Thymus (tissue), 11 donors: ENCODE data around the gene MSL3. TPM values are rescaled to one million over a fixed set of nuclear protein-coding genes. Genes with fewer than 3 reads are reported as not detected.

Source experiments
- DNase-seq, 9 donors: peaks; one replicate each; pipeline ENCODE4 v3.0.0-alpha.2; 2013; ENCODE audit warnings: low spot score in 9 of 9, low read depth in 6 of 9, missing footprints in 1 of 9
- H3K27ac ChIP-seq, 2 donors: one replicate each; pipeline ENCODE4 v1.5.1; 2013; ENCODE audit warnings: control low read depth in 1 of 2, low read depth in 1 of 2, low read length in 1 of 2, mild to moderate bottlenecking in 1 of 2, moderate library complexity in 1 of 2
- H3K27me3 ChIP-seq, 2 donors: one replicate each; pipeline ENCODE4 v1.5.1; 2013; ENCODE audit warnings: low read length in 1 of 2; ENCODE audit not compliant: control insufficient read depth in 2 of 2, insufficient read depth in 1 of 2
- H3K36me3 ChIP-seq, 2 donors: one replicate each; pipeline ENCODE4 v1.5.1; 2013; ENCODE audit warnings: low read length in 1 of 2, mild to moderate bottlenecking in 1 of 2, moderate library complexity in 1 of 2; ENCODE audit not compliant: control insufficient read depth in 2 of 2, insufficient read depth in 2 of 2
- H3K4me1 ChIP-seq, 2 donors: one replicate each; pipeline ENCODE4 v1.5.1; 2013; ENCODE audit warnings: low read length in 2 of 2; ENCODE audit not compliant: control insufficient read depth in 2 of 2, insufficient read depth in 2 of 2
- H3K4me3 ChIP-seq, 2 donors: one replicate each; pipeline ENCODE4 v1.5.1; 2013; ENCODE audit warnings: low read length in 2 of 2, control low read depth in 1 of 2, mild to moderate bottlenecking in 1 of 2
- H3K9me3 ChIP-seq, 2 donors: one replicate each; pipeline ENCODE4 v1.5.1; 2013; ENCODE audit warnings: low read length in 1 of 2, mild to moderate bottlenecking in 1 of 2; ENCODE audit not compliant: control insufficient read depth in 2 of 2, insufficient read depth in 1 of 2
- WGBS: extraction: QIAGEN DNeasy Blood & Tissue Kit; methylation state at CpG from one replicate; pipeline ENCODE4 v1.1.7; 2013; 5-methylcytosine and 5-hydroxymethylcytosine counted together
- polyA plus RNA-seq: library from polyadenylated mRNA; stranded (reverse); fragments of 200-250 nt; gene quantifications from one replicate; pipeline ENCODE4 v1.2.3, GENCODE V29; 2013
- total RNA-seq: library from RNA; stranded (reverse); fragments of 120-200 nt; gene quantifications from one replicate; pipeline ENCODE4 v1.2.4, GENCODE V29; 2013
- donor health status: healthy.

MSL3 gene
- total and polyA plus RNA-seq, 2 donors, result 59.3 to 194 TPM

DNA sequence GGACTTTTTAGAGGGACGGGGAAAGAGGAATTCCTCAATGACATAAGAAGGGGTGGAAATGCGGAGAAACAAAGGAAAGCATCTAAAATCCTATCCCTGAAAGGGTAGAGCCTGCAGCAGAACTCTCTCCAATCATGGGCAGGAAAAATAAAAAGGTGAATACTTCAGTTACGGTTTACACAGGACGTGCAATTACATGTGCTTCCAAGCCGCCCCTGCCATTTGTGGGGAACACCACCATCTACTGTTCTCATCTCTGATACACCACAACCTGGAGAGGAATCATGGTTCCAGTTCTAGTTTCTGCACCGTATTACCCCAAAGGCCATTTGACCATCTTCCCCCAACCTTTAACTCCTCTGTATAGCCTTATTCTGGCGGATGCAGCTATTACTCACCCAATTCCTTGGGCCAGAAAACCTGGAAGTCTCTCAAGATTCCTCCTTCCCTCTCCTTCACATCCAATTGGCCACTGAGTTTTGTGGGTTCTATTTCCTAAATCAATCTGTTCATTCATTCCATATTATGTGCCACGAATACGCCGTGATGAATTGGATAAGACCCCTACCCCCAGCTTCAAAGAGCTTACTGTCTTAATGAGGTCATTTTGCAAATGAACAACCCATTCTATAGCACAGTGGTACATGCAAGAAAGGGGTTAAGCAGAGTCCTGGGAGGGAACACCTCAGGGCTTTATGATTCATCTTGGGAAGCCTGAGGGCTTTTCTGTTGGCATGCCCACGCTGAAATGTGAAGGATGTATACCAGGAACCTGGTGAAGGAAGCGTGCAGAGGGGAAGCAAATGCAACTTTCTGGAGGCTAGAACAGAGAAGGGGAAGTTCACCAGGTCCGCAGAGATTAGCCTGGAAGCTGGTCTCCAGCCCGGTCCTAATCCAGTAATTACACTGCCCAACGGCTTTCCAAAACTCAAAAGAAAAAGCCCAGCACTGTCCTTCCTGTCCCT, 1.4 kb upstream of the MSL3 start:
- DNase-seq, result no peak
- peaks cover 0 to 4% of the 10 kb centered on the region in 2 donors for H3K36me3 ChIP-seq
- peak overlapping the region in 1 of 2 donors; percentile 73 for H3K4me3 ChIP-seq
- H3K9me3 ChIP-seq, result no peaks in the 10 kb centered on the region
- no peaks in the 10 kb centered on the region for H3K4me1 ChIP-seq
- H3K27ac ChIP-seq, result no peak overlapping the region
- WGBS, result 68% methylated on average over 15 of the region's 15 CpGs
- peaks cover 2 to 23% of the 10 kb centered on the region in 2 donors for H3K27me3 ChIP-seq

DNA sequence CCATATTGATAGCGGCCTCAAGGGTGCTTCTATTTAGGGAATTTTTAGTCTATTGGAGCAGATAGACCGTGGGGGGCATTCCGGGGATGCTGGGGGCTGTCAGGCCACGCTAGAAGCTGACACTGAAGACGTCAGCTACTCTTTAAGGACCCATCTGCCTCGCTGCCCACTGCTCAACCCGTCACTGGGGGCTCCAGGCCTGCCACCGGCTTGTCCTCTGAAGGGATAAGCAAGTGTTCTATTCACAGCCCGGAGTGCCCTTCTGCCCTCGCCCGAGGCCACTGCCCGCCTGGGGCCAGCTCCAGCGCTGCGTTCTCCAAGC, 679 bp upstream of the MSL3 start:
- no peaks in the 10 kb centered on the region for H3K9me3 ChIP-seq
- H3K36me3 ChIP-seq, result peaks cover 0 to 10% of the 10 kb centered on the region in 2 donors
- peaks cover 2 to 23% of the 10 kb centered on the region in 2 donors for H3K27me3 ChIP-seq
- no peak for DNase-seq
- H3K27ac ChIP-seq, result peak overlapping the region in 1 of 2 donors; percentile 6
- no peaks in the 10 kb centered on the region for H3K4me1 ChIP-seq
- peak overlapping the region; percentile 33 to 73 for H3K4me3 ChIP-seq
- 8% methylated on average over 14 of the region's 14 CpGs for WGBS

DNA sequence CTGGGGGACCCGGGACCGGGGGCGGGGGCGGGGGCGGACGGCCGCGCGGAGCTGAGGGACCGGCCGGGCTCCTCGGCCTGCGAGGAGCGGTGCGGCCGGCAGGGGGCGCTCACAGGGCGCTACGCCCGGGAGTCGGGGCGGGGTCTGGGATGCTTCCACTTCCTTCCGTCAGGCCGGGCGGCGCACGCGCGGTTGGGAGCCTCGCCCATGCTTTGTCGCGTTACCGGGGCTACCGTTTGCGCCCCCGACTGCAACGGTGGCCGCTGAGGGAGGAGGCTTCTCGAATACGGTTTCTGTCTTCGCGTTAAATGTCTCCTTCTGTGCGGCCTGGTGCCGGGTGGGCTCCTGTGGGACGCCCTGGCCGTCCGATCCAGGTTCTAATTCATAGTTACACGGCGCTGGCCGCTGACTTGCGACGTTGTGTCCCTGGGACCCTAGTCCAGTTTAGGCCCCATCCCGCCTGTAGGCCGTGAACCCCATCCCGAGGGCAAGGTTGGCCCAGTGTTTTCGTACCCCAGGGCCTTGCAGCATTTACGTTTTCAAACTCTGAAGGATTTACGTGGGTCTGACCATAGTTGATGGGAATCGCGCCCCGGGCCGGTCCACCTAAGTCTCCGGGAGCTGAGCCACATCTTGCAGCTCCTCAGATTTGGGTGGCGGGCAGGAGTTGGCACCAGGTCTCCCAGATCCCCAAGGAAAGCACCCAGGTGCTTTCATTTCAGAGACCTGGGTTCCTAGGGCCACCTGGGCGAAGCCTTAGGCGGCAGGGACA, 549 bp downstream of the MSL3 start:
- no peaks in the 10 kb centered on the region for H3K9me3 ChIP-seq
- H3K4me3 ChIP-seq, result peak overlapping the region; percentile 62 to 73
- peaks cover 2 to 23% of the 10 kb centered on the region in 2 donors for H3K27me3 ChIP-seq
- under 1% methylated on average over 64 of the region's 66 CpGs for WGBS
- peak overlapping the region; percentile 91 to 95 for H3K27ac ChIP-seq
- no peaks in the 10 kb centered on the region for H3K4me1 ChIP-seq
- peaks cover 7 to 15% of the 10 kb centered on the region in 2 donors for H3K36me3 ChIP-seq
- DNase-seq, result peak in 8 of 9 donors; percentile 49 to 88 (median 70)

- H3K4me3 ChIP-seq, result peak overlapping the region; percentile 62 to 73
- no peaks in the 10 kb centered on the region for H3K4me1 ChIP-seq
- DNase-seq, result peak in 1 of 9 donors; percentile 4
- under 1% methylated on average over 7 of the region's 7 CpGs for WGBS
- peaks cover 2 to 21% of the 10 kb centered on the region in 2 donors for H3K27me3 ChIP-seq
- H3K27ac ChIP-seq, result peak overlapping the region; percentile 91 to 95
- peaks cover 11 to 21% of the 10 kb centered on the region in 2 donors for H3K36me3 ChIP-seq
- no peaks in the 10 kb centered on the region for H3K9me3 ChIP-seq
Measured at GRCh38 chrX:11759172-11759460, 1.1 kb downstream of the MSL3 start.

GRCh38 chrX:11759461-11760311, 1.6 kb downstream of the MSL3 start:
- DNase-seq, result peak; percentile 48 to 92 (median 77)
- H3K27me3 ChIP-seq, result peaks cover 2 to 21% of the 10 kb centered on the region in 2 donors
- H3K27ac ChIP-seq, result peak overlapping the region; percentile 91 to 95
- H3K9me3 ChIP-seq, result no peaks in the 10 kb centered on the region
- H3K4me1 ChIP-seq, result no peaks in the 10 kb centered on the region
- H3K4me3 ChIP-seq, result peak overlapping the region; percentile 62 to 73
- WGBS, result under 1% methylated on average over 13 of the region's 13 CpGs
- peaks cover 14 to 26% of the 10 kb centered on the region in 2 donors for H3K36me3 ChIP-seq

GRCh38 chrX:11760958-11761357, 2.9 kb downstream of the MSL3 start:
- peaks cover 26 to 39% of the 10 kb centered on the region in 2 donors for H3K36me3 ChIP-seq

DNA sequence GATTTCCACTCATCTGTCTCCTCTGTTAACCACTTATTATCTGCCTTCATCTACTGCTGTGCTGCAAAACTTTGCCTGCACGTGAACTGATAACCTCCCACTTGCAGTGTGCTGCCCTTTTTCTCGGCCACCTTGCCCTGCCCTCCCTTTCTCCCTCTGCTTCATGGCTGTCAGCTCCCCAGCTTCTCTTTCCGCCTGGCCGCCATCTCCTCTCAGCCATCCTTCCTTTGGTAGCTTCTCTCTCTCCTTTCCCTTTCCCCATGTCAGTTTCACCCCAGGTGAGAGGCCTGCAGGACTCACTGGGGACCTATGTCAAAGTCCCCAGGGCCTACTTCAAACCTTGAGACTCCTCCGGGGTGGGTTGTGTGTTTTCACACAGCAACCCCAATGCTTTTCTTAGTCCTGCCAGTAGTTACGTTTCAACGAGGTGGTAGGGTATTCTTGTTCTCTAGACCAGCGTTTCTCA, 6.6 kb downstream of the MSL3 start:
- Histone ChIP-seq H3K27ac (peak overlapping the region in 1 of 2 donors; percentile 1), H3K9me3 (no peaks in the 10 kb centered on the region), H3K4me3 (no peak overlapping the region), H3K27me3 (no peaks in the 10 kb centered on the region), H3K4me1 (no peaks in the 10 kb centered on the region), H3K36me3 (peaks cover 37 to 62% of the 10 kb centered on the region in 2 donors)
- 85% methylated on average over 8 of the region's 8 CpGs for WGBS
- DNase-seq, result no peak

More at GRCh38 chrX:11760958-11761357, 2.9 kb downstream of the MSL3 start:
- Histone ChIP-seq H3K4me3 (peak overlapping the region; percentile 43 to 62), H3K27me3 (peaks cover 2 to 15% of the 10 kb centered on the region in 2 donors), H3K27ac (peak overlapping the region; percentile 64 to 91), H3K4me1 (no peaks in the 10 kb centered on the region), H3K9me3 (no peaks in the 10 kb centered on the region)
- WGBS, result 81% methylated on average over 3 of the region's 3 CpGs
- no peak for DNase-seq

DNA sequence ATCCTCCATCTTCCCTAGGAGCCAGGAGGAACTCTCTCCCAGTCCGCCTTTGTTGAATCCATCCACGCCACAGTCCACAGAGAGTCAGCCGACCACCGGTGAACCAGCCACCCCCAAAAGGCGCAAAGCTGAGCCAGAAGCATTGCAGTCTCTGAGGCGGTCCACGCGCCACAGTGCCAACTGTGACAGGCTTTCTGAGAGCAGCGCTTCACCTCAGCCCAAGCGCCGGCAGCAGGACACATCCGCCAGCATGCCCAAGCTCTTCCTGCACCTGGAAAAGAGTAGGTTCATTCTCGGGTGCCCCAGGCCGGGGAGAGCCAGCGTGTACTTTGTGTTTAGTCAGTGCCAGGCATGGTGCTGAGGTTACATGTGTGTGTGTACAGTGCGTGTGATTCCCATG, 7.4 kb downstream of the MSL3 start:
- H3K9me3 ChIP-seq, result no peaks in the 10 kb centered on the region
- no peak for DNase-seq
- 94% methylated on average over 16 of the region's 16 CpGs for WGBS
- no peaks in the 10 kb centered on the region for H3K27me3 ChIP-seq
- no peak overlapping the region for H3K4me3 ChIP-seq
- H3K36me3 ChIP-seq, result peaks cover 41 to 68% of the 10 kb centered on the region in 2 donors
- H3K4me1 ChIP-seq, result peaks cover 0 to 2% of the 10 kb centered on the region in 2 donors
- H3K27ac ChIP-seq, result no peak overlapping the region
